NK-92 treated with Interleukin-12 subunit alpha and Interleukin-12 subunit beta, amount 100 ng/mL, for 24 hours (cell line): ENCODE results near the gene NKIRAS1.

Experiments
- DNase-seq: peaks from one replicate; lab custom pipeline; 2025; lab: John Stamatoyannopoulos, UW

NKIRAS1 gene

DNA sequence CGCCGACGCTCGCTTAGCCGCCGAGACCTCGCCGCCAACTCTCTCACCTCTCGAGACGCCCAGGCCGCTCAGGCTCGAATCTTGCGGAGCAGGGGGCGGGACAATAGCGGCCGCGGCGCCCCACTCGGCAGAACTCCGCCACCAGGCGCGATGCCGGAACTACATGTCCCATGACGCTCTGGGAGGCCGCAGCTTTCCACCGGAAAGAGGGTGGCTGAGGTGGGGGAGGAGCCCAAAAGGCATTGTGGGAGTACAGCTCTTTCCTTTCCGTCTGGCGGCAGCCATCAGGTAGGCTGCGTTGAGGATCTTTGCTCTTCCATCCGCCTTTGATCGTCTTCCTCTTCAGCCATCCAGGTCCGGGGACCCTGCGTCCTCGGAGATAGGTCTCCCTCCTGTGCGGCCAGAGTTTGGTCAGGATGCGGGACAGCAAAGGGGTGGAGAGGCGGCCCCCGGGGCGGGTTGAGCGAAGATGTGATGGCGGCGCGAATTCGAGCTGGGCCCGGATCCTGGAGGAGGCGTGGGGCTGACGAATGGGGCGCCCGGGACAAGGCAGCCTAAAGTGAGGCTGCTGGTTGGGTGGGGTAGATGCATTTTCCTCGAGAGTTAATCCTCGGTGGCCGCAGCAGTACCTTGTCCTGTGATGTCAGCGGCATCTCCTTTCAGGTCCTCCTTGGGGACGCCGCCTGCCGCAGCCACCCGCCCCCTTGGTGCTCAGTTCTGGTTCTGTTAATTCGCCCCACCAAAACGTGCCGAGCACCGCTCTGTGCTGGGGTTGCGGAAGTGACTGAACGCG lies at the start of gene NKIRAS1, which contains the start of gene RPL15:
Gene NKIRAS1 (minus strand): TSS at position 105 of the 793 bp plus-strand sequence. CDS start 6,086 bp downstream, outside the sequence.
Gene RPL15 (plus strand): TSS at position 247 of the 793 bp plus-strand sequence. CDS start 728 bp downstream, outside the sequence.
- peak; percentile 89 for DNase-seq

DNA sequence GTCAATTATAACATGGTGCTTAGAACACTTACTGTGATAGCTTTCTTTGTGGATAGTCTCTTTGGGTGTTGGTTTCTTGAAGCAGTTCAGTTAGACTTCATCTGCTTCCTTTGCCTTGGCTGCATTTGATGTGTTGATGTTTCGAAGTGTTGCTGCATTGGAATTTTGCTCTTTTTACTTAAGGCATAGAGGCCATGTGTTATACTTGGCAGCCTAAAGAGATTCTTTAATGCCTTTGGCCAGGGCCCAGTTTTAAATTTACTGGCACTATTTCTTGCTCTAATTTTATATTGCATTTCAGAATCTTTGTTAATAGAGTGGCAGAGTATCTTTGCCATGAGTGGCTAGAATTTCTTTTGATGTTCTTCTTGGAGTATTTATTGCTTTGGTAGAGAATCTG lies 49.5 kb upstream of the NKIRAS1 start:
- no peak for DNase-seq

DNA sequence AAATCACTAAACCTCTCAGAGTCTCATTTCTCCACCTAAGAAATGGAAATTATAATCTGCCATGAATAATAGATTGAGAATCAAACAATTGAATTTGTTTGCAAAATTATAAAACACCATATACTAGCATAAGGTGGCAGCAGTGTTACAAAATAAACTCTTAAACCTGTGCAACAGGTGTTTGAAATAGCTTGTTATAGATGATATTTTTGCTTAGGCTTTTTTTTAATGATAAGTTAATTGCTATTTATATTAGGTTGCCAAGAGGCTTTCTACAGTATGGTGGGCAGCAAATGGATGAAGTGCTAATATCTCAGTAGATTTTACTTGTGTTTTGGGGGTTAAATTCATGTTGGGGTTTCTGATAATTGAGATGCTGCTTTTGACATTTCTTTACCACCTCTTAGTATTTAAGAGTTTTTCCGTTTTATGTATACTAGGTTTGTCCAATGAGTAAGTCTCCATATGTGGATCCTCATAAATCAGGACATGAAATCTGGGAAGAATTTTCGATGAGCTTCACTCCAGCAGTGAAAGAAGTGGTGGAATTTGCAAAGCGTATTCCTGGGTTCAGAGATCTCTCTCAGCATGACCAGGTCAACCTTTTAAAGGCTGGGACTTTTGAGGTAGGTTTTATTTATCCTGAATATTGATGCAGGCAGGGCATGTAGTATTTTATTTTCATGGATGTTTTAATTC lies 47.9 kb upstream of the NKIRAS1 start:
- DNase-seq: no peak

DNA sequence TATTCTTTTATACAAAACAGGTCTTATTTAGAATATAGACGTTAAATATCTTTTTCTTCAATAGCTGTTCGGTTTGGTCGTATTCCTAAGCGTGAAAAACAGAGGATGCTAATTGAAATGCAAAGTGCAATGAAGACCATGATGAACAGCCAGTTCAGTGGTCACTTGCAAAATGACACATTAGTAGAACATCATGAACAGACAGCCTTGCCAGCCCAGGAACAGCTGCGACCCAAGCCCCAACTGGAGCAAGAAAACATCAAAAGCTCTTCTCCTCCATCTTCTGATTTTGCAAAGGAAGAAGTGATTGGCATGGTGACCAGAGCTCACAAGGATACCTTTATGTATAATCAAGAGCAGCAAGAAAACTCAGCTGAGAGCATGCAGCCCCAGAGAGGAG lies 45.1 kb upstream of the NKIRAS1 start:
- DNase-seq: no peak

DNA sequence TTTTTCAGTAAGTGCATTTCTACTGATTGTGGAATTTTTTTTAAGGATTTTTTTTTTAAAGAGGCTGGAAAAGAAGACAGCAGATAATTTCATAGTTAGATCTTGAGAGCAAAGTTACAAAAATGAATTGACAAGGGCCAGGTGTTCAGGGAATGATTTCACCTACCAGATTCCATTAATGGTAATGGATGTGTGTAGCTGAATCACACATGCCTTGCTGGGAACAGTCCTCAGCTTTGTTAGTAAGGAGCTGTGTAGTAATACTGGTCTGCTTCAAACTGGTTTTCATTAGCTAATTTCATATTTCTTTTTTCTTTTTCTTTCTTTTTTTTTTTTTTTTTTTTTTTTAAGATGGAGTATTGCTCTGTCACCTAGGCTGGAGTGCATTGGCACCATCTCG lies 44.3 kb upstream of the NKIRAS1 start:
- no peak for DNase-seq

DNA sequence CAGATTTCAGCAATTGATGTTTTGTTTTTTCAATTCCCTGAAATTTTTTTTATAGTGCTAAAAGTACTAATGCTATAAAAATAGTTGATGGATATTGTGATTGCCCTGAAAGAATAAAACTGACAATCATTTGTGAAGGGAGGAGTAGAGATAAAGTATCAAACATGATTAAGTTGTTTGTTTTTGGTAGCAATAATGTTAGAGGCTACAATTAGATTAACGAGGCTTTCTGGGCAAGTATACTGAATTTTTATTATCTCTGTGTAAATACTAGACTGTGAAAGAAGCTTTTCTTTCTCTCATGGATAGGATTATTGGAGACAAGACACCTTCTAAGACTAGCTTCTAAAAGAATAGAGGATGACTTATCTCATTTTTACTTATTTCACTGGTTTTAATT lies 43.9 kb upstream of the NKIRAS1 start:
- DNase-seq: no peak

DNA sequence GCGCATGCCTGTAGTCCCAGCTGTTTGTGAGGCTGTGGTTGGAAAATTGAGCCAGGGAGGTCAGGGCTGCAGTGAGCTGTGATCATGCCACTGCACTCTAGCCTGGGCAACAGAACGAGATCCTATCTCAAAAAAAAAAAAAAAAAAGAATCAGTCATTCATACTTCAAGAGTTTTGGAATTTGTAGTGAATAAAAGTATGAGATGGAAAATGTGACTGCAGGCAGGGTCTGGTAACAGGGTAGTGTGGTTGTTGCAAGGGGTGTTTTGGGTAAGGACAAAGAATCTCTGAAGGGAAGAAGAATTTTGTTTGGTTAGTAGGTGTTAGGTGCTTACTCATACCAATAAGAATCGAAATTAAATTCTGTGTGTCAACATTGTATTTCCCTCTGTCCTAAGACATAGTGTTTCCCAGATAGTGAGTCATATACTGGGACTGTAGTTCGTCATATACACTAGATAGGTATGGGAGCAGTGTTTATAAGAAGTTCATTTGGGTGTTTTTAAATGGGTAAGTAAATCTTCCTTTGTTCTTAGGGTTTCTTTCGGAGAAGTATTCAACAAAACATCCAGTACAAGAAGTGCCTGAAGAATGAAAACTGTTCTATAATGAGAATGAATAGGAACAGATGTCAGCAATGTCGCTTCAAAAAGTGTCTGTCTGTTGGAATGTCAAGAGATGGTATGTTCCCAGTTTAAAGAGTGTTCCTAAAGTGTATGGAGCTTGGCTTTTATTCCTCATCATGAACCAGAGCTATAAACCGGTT lies 42.5 kb upstream of the NKIRAS1 start:
- no peak for DNase-seq

DNA sequence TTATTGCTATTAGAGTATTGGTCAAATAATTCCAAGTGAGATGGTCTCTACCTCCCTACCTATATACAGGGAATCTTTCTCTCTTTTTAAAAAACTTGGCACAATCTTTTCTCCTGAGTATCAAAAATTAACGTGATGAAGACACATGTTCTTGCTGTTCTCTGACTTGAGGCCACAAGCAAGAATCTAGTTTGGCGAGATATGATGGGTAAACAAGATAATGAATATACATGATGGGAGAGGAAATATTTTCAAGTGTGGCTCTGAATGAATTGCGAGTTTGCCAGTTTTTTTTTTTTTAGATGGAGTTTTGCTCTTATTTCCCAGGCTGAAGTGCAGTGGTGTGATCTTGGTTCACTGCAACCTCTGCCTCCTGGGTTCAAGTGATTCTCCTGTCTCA lies 39.9 kb upstream of the NKIRAS1 start:
- DNase-seq: no peak

DNA sequence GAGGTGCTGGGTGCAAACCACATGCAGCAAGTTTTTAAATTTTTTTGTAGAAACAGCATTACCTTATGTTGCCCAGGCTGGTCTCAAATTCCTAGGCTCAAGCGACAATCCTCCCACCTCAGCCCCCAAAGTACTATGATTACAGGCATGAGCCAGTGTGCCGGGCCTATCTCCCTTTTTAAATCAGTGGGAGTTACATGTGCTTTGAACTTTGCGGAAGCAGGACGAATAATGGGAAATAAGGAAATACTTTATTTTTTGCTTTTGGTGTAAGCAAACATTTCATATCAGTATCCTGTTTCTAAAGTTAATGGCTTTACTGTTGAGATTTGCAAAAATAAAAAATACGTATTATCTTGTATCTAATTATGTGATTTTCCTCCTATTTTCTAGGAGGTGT lies 37.4 kb upstream of the NKIRAS1 start:
- DNase-seq: no peak

DNA sequence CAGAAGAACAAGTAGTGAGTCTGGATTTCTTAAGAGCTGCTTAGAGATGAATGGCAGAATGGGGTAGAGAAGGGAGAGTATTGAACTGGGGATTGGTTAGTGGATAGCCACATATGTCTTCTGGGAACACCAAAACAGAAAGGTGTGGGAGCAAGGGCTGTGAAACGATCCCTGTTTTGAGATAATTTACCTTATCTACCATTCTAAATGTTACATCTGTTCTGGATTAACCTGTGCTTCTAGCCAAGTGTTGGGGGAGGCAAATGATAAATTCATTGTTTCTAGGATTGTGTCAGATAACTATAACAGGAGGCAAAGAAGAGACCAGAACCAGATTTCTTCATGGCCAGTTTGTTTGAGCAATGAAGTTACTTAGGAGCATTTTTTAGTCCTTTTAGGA lies 36.7 kb upstream of the NKIRAS1 start:
- no peak for DNase-seq

DNA sequence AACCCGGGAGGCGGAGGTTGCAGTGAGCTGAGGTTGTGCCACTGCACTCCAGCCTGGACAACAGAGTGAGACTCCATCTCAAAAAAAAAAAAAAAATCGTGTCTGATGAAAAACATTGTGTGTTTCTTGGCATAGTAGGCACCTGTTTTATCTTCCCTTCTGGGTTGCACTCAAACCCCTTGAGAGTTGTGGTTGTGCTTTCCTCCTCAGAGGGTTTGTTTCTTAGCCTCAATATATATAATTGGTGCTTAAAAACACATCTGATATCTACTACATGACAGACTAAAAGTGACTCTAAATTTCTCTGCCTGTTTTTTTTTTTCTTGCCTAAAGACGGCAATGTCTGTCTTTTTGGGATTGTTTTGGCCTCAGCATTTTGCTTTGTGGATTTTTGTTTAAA lies 35.9 kb upstream of the NKIRAS1 start:
- no peak for DNase-seq

DNA sequence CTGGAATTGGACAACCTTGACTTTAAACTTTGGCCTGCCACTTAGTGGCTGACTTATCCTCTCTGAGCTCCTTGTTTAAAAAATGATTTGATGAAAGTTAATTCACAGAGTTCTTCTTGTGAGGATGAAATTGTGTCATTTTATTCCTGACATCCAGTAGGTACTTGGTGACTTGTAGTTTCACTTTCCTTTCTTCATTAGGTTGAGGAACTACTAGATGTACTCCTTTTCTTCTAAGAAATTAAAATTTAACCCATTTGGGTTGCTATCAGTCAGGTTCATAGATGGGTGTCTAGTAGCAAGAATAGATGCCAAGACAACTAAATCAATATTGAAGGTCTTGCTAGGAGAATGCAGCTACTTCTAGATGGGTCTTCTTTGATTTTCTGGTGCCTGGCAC lies 33.5 kb upstream of the NKIRAS1 start:
- no peak for DNase-seq

DNA sequence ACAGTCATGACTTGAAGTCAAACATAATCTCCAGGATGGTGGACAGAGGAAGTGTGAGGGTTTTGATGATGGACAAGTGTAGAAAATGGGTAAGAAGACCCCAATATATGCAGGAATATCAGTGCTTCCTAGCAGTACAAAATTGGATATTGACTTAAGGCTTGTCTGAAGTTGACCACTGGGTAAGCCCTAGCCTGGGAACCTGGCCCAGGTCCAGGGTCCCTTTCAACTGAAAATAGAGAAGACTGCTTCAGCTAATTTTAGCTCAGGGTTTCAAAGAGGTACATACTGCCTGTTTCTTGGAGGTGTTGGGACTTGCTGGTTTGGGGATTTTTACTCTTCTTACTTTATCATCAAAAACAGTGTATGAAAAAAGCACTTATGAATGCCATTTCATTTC lies 33.0 kb upstream of the NKIRAS1 start:
- DNase-seq: no peak

DNA sequence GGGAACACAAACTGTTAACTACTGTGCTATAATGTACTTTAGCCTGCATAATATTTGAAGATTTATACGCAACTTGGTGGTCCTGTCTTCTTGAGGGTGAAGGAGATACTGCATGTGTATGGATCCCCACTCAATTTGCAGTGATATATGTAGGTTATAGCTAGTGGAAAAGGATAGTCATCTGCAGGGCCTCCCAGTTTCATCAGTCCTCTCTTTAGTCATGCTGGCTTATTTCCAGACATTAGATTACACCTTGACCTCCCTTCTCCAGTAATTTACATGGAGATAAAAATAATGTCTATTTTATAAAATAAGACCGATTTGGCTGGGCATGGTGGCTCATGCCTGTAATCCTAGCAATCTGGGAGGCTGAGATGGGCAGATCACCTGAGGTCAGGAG lies 32.0 kb upstream of the NKIRAS1 start:
- no peak for DNase-seq

DNA sequence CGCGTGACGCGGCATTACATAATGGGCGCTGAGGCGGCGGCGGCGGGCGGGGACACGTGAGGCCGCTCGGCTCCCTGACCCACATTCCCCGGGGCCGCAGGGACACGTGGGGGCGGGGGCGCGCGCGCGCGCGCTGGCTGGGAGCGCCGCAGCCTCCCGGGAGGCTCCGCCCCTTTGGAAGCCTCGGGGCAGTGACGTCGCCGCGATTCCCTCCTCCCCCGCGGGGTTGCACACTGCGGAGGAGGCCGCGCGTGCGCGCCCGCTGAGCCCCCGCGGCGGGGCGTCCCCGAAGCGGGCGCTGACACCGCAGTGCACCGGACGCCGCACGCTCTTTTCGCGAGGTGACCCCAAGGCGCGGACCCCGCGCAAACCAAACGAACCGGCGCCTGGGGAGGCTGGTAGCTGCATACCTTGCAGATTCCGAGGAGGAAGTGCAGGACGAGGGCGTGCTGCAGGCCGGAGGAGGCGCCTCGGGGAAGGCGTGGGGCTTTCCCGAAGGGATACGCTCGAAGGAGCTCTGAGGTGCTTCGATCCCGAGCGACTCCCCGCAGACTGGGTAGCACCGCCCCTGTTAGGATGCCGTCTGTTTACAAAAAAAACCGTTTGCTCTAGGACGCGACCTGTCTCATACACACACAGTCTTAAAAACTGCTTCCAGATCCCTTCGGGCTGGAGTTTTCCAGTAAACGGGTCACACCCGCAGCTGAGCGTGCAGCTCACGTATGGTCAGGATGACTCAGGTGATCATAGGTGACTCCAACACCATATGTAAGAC lies 29.3 kb upstream of the NKIRAS1 start:
- DNase-seq: peak; percentile 87

DNA sequence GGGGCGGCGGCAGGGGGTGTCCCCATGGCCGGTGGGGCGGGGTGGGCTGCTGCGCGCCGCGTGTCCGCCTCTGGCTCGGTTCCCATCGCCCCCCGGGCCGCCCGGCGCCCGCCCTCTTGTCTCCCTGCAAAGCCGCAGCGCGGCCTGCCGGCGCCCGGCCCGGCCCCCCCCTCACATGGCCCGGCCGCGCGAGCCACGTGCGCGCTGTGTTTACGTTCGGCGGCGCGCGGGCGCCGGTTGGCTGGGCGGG lies 28.8 kb upstream of the NKIRAS1 start:
- DNase-seq: no peak

DNA sequence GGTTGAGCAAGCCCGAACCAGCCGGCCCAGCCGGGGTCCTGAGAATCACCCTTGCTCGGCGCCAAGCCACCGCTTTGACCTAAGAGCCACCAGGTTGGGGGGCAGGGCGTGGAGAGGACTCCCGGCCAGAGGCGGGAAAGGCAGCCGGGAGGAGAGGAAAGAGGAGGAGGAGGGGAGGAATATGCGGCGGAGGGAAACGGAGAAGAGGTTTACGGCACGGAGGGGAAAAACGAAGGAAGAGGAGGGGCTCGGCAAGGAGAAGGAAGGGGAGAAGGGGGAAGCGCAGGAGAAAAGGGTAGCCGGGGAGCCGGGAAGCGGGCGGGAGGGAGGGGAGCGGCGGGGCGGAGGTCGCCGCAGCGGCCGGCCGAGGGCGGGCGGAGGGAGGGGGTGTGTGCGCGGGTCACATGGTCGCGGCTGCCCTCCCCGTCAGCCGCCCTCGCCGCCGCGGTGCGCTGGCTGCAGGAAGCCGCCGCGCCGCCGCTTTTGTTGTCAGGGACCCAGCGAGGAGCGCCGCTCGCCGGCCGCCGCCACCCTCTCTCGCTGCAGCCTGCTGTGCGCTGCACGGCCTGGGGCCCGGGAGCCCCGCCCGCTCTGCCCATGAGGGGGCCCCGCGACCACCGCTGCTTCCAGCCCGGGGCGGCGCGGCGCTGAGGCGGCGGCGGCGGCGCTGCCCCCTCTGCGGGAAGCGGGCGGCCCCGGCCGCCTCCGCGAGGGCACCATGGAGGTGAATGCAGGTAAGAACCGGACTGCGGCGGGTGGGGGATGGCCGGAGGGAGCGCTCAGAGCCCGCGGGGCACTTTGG lies 28.3 kb upstream of the NKIRAS1 start, which contains the start of gene NR1D2:
Gene NR1D2 (plus strand): TSS at position 426 of the 802 bp plus-strand sequence. CDS start 293 bp downstream, at position 719.
- peak; percentile 60 for DNase-seq

DNA sequence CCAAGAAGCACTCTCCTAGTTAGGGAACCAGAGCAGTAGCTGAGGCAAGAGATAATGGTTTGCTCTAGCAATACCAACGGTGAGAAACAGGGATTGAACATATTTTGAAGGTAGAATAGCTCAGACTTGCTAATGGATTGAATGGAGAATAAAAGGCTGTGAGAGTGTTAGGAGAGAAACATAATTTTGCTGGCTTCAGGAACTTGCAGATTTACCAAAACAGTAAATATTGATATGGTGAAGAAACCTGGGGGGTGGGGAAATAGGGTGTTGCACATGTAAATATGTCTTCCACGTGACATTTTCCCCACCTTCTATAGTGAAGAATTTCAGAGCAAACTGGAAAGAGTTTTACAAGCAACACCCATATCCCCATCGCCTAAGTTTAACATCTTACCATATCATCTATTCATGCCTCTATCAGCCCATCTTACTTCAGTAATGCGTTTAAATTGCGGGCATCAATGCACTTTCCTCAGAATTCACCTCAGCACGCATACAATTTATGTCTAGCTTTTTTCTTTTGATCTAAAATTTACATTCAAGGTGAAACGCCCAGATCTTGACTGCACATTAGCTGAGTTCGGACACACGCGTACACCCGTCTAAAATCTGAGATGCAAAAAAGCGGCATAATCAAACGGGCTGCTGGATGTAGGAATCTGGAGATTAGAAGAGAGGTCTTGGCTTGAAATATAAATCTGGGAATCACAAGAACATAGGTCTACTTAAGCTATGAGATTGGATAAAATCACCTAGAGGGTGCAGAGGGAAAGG lies 27.4 kb upstream of the NKIRAS1 start:
- no peak for DNase-seq

DNA sequence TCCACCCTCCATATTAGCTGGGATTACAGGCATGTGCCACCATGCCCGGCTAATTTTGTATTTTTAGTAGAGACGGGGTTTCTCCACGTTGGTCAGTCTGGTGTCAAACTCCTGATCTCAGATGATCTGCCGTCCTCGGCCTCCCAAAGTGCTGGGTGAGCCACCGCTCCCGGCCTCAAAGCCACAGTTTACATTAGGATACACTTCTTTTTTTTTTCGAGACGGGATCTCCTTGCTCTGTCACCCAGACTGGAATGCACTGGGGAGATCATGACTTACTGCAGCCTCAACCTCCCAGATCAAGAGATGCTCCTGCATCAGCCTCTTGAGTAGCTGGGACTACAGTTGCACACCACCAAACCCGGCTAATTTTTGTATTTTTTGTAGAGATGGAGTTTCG lies 25.8 kb upstream of the NKIRAS1 start:
- DNase-seq: no peak

DNA sequence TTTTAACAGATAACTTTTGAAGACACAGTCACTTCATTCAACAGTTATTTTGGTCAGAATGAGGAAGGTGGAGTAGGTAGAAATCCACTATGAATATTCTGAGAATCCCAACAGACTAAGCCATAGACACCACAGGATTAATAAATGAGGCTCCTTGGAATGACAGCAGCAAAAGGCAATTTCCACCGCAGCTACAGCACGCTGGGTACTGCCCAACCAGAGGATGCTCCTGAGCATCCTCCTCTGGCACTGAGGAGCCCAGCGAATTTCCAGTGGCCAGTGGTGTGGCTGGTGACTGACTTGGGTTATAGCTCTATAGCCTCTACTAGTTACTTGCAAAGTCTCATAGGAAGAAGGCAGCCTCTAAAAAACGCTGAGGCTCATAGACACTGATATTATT lies 24.6 kb upstream of the NKIRAS1 start:
- no peak for DNase-seq
